HG03060 (cell line): Measurements from ENCODE around the gene STK17B.
"Not testable (repeated sequence)": the region's sequence is repeated elsewhere in the genome, so short reads cannot be mapped to it uniquely, and the experiment has no call there.

Experiments
- ATAC-seq: cut with Tn5 transposase; IDR thresholded peaks from one replicate; pipeline ENCODE4 v1.9.1; 2021; ENCODE audit warnings: low read depth, moderate number of reproducible peaks; ENCODE audit not compliant: unreplicated experiment

STK17B gene

GRCh38 chr2:196171248-196171871, at the start of gene STK17B:
STK17B (minus strand) TSS chr2:196171578; CDS start chr2:196163383, 8,195 bp downstream.
- no peak for ATAC-seq

GRCh38 chr2:196220671-196221070, 49.3 kb upstream of the STK17B start:
- ATAC-seq, result no peak

DNA sequence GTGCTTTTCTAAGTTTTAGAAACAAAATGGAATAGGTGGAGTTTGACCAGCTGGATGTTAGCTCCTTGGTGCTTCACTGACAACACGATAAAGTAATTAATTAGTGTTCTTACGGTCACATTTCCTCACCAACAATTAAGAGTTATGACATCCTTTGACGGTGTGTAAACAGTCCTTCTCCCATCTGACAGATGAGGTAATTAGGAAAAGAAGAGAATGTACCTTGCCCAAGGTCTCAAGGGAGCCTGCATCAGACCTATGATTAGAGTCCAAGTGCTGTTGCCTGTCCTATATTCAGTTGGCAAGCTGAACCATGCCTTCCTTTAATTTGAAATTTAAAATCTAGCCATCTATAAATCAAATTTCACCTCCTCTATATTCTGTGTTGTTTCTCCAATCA, 48.3 kb upstream of the STK17B start:
- no peak for ATAC-seq

DNA sequence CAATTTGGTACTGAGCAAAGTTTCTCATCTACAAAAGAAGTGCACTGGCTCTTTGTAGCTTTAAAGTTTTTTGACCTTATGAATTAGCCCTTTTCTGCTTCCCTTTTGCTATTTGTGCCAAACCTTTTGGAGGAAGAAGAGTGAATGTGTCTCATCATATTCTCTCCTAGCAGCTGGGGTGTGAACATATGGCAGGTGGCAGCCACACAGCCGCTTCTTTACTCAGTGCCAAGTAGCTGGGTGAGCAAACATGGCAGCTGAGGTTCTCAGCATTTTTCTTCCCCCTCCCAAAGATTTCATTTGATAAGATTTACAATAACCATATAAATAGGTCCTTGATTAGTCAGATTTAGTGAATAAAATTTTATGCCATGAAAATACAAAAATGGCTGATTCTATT, 46.7 kb upstream of the STK17B start:
- ATAC-seq, result no peak

DNA sequence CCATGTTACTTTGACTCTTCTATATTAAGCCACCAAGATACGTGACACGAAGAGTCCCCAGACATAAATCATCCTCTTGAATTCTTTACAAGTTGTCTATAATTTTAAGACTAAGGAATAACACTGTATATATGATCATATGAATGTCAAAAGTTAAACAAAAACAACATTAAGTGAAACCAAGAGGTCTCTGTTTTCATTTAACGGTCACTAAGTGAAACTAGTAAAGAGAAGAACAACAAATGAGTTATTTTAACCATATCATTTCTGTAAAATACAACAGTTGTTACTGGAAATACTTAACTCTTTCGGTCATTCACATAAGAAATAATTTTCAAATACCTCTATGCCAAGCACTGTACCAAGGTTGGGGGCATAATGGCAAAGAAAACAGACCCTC, 45.7 kb upstream of the STK17B start:
- no peak for ATAC-seq

DNA sequence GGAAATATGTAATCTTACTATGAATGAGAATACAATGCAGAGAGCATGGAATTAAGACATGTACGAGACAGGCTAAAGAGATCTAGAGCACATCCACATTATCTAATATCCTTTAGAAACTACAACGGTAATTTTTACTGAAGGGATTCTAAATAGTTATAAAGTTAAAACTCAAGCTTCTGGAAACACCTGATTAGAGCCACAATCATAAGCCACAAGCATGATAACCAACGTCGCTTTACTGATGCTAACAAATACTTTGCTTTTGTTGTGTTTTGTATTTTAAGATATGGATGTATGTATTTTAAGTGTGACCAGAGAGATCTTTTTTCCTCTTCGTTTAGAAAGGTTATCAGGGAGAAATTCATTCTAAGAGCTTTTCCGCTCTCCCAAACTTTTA, 44.0 kb upstream of the STK17B start:
- no peak for ATAC-seq

DNA sequence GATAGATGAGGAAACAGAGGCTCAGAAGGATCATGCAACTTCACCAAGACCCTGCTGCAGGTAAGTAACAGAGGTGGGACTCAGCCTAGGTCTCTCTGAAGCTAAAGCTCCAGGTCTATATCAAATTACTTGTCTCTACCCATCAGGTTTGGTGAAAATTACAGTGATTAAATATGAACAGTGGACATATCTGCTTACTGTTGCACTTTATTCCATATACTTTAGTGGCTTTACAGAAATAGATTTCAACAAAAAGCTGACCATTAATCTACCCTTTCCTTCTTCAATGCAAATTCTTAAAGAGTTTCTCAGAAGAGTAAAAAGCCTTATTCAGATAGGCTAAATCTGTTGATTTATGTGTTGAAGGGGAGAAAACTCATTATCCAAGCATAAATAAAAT, 42.8 kb upstream of the STK17B start:
- no peak for ATAC-seq

DNA sequence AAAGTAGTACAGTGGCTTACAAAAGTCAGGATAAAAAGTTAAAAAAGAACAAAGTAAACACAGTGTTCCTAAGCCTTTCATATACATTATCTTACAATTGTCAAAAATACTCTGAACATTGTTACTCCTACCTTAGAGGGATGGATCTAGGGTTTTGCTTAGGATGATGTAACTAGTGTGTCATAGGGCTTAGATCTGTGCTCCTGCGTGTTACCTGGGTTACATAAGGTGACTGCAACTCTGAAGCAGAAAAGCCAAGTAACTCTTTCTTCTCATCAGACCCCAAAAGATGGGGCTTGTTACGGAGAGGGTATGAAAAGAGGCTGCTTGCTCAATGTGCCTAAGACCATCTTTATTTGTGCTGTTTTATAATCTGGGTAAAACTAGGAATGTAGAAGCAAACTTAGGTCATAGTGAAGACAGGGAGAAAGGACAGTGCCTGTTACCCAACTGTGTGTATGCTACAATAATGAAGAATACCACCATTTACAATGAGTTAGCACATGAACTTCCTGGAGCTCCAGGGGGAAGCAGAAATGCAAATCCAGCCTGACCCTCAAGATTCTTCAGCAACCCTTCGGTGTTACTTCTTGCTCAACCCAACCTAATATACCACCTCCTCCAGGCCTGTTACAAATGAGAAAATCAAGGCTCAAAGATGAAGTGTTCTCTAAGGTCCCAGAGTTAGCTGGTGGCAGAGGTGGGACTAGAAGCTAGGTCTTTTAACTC, 42.0 kb upstream of the STK17B start:
- no peak for ATAC-seq

- ATAC-seq, result no peak
These were observed 37.5 kb upstream of the STK17B start for GRCh38 chr2:196208915-196209314.

GRCh38 chr2:196206804-196207203, 35.4 kb upstream of the STK17B start:
- no peak for ATAC-seq

DNA sequence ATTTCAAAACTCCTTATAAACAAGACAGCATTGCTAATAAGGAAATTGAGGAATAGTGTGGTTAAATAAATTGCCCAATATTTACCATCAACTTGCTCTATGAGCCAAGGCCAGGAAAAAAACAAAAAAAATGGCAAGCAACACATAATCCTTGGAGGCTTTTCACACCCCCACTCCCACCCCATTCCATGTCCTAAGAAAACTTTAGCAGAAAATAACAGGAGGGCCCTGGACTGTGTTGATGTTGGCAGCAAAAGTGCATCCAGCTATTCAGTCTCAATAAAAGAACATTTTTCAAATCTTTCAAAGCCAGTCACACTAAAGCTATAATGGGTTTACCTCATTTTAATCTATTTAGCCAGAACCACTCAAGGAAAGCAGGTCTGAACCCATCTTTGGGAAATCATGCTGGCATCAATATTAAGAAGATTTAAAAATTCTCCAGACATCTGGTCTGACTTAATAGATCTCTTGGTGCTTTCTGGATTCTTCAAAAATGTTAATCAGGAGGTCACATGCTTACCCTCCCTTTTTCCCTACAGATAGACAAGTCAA, 34.6 kb upstream of the STK17B start:
- ATAC-seq, result no peak

- no peak for ATAC-seq
These were observed 33.8 kb upstream of the STK17B start for GRCh38 chr2:196205011-196205766.

GRCh38 chr2:196201229-196202009, 30.0 kb upstream of the STK17B start:
- ATAC-seq, result no peak

DNA sequence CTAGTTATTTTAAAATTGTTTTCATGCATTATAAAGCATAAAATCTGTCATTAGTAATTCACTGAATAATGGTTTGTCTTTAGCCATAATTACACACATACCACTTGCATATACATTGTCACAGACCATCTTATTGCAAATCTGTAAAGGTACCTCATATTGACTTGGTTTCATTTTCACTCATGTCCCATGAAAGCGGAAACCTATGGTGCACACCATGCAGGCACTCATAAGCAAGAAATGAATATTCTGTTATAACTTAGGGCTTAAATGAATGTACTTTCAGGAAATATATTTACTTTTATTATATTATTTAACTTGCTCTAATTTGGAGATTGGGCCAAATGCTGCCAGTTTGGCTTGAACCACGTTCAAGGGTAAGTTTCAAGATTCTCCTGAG, 29.2 kb upstream of the STK17B start:
- ATAC-seq, result peak; percentile 98

GRCh38 chr2:196195758-196196157, 24.4 kb upstream of the STK17B start:
- no peak for ATAC-seq

GRCh38 chr2:196195302-196195701, 23.9 kb upstream of the STK17B start:
- no peak for ATAC-seq

- ATAC-seq, result no peak
These were observed 20.2 kb upstream of the STK17B start for GRCh38 chr2:196191541-196191940.

GRCh38 chr2:196187898-196188458, 16.6 kb upstream of the STK17B start:
- no peak for ATAC-seq

DNA sequence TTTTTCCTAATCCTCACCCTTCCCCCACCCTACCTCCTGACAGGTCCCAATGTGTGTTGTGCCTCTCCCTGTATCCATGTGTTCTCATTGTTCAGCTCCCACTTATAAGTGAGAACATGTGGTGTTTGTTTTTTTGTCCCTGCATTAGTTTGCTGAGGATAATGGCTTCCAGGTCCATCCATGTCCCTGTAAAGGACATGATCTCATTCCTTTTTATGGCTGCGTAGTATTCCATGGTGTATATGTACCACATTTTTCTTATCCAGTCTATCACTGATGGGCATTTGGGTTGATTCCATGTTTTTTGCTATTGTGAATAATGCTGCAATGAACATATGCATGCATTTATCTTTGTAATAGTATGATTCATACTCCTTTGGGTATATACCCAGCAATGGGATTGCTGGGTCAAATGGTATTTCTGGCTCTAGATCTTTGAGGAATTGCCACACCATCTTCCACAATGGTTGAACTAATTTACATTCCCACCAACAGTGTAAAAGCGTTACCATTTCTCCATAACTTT, 15.9 kb upstream of the STK17B start:
- not testable (repeated sequence) for ATAC-seq
